Astrocyte (in vitro differentiated cells and primary cell): ENCODE measurements around the gene TNFAIP6. TPM values are rescaled to one million over a fixed set of nuclear protein-coding genes. Genes with fewer than 3 reads are reported as not detected.
A peak's percentile ranks its signal among the peaks of the same experiment; 100 is the strongest.
"Not testable (repeated sequence)": the region's sequence is repeated elsewhere in the genome, so short reads cannot be mapped to it uniquely, and the experiment has no call there.

Experiments
- DNase-seq: peaks from one replicate; pipeline ENCODE4 v3.0.0-alpha.2; 2010; ENCODE audit warnings: low read depth
- FAIRE-seq: peaks from 2 replicates; lab custom pipeline; 2011; peaks lifted over from hg19 to GRCh38; lab: Jason Lieb, UNC
- H2AFZ ChIP-seq: 2 replicates; pipeline ENCODE4 v1.6.0; 2012; ENCODE audit warnings: low read depth, low read length, inconsistent platforms
- H3K27ac ChIP-seq: 2 replicates; pipeline ENCODE4 v1.5.1; 2011; ENCODE audit warnings: low read depth, low read length, inconsistent platforms
- H3K27me3 ChIP-seq: 2 replicates; pipeline ENCODE4 v1.6.0; 2011; ENCODE audit warnings: low read length, inconsistent platforms; ENCODE audit not compliant: insufficient read depth
- H3K36me3 ChIP-seq: 2 replicates; pipeline ENCODE4 v1.5.1; 2011; ENCODE audit warnings: low read length, inconsistent platforms; ENCODE audit not compliant: insufficient read depth
- H3K4me1 ChIP-seq: 2 replicates; pipeline ENCODE4 v1.5.1; 2011; ENCODE audit warnings: low read length, inconsistent platforms; ENCODE audit not compliant: insufficient read depth
- H3K4me2 ChIP-seq: 2 replicates; pipeline ENCODE4 v1.6.0; 2012; ENCODE audit warnings: low read length, inconsistent platforms
- H3K4me3 ChIP-seq: 2 replicates; pipeline ENCODE4 v1.5.1; 2011; ENCODE audit warnings: low read depth, mild to moderate bottlenecking, low read length, inconsistent platforms; ENCODE audit not compliant: insufficient read depth
- H3K79me2 ChIP-seq: 2 replicates; pipeline ENCODE4 v1.6.0; 2012; ENCODE audit warnings: mild to moderate bottlenecking, low read length, inconsistent platforms; ENCODE audit not compliant: insufficient read depth
- H3K9ac ChIP-seq: 2 replicates; pipeline ENCODE4 v1.6.0; 2012; ENCODE audit warnings: mild to moderate bottlenecking, low read length, inconsistent platforms
- H3K9me3 ChIP-seq: 2 replicates; pipeline ENCODE4 v1.5.1; 2012; ENCODE audit warnings: low read depth, mild to moderate bottlenecking, low read length, inconsistent platforms; ENCODE audit not compliant: insufficient read depth
- H4K20me1 ChIP-seq: 2 replicates; pipeline ENCODE4 v1.6.0; 2012; ENCODE audit warnings: low read length, inconsistent platforms; ENCODE audit not compliant: insufficient read depth
- H3K27ac Mint-ChIP-seq: one replicate; pipeline ENCODE4 v1.8.0; 2021; ENCODE audit warnings: mild to moderate bottlenecking, mixed read lengths; ENCODE audit not compliant: unreplicated experiment
- H3K27me3 Mint-ChIP-seq: one replicate; pipeline ENCODE4 v1.8.0; 2021; ENCODE audit warnings: low read depth, mixed read lengths; ENCODE audit not compliant: unreplicated experiment
- H3K36me3 Mint-ChIP-seq: one replicate; pipeline ENCODE4 v1.8.0; 2021; ENCODE audit warnings: low read depth, mixed read lengths; ENCODE audit not compliant: unreplicated experiment
- H3K4me1 Mint-ChIP-seq: one replicate; pipeline ENCODE4 v1.8.0; 2021; ENCODE audit warnings: low read depth, mixed read lengths; ENCODE audit not compliant: unreplicated experiment
- H3K4me3 Mint-ChIP-seq: one replicate; pipeline ENCODE4 v1.8.0; 2021; ENCODE audit warnings: mild to moderate bottlenecking, moderate library complexity, mixed read lengths; ENCODE audit not compliant: unreplicated experiment
- H3K9me3 Mint-ChIP-seq: one replicate; pipeline ENCODE4 v1.8.0; 2021; ENCODE audit warnings: mild to moderate bottlenecking, mixed read lengths; ENCODE audit not compliant: unreplicated experiment
- CTCF ChIP-seq: IDR thresholded peaks from 2 replicates; pipeline ENCODE4 v1.5.1; 2011; ENCODE audit warnings: low read depth, mild to moderate bottlenecking, inconsistent platforms, low read length, moderate library complexity; ENCODE audit not compliant: insufficient read depth
- EZH2 ChIP-seq: IDR thresholded peaks from 2 replicates; pipeline ENCODE4 v1.6.1; 2012; ENCODE audit warnings: mild to moderate bottlenecking, low read length, inconsistent platforms; ENCODE audit not compliant: insufficient read depth
- total RNA-seq: library from RNA; stranded (reverse); gene quantifications from 2 replicates; pipeline ENCODE4 v1.2.1, GENCODE V29; 2021

The TNFAIP6 gene
- total RNA-seq, 1 donor from 2014 or later = 0.75 TPM

- peaks cover 9% of the 10 kb centered on the region for H3K36me3 ChIP-seq
- H3K27me3 ChIP-seq = no peaks in the 10 kb centered on the region
- Mint-ChIP-seq H3K27ac (peak within 1 kb of the TSS; percentile 63), H3K4me1 (no peaks in the 10 kb centered on the region), H3K27me3 (no peaks in the 10 kb centered on the region), H3K4me3 (peak within 1 kb of the TSS; percentile 98), H3K36me3 (peaks cover 2% of the 10 kb centered on the region), H3K9me3 (no peaks in the 10 kb centered on the region)
- no peak for FAIRE-seq
- peak within 1 kb of the TSS; percentile 97 for H3K9ac ChIP-seq
- H3K4me2 ChIP-seq = peak within 1 kb of the TSS; percentile 87
- H3K27ac ChIP-seq = peak within 1 kb of the TSS; percentile 96
- TF ChIP-seq CTCF = no peak
- TF ChIP-seq EZH2 = no peak
- H3K4me1 ChIP-seq = no peaks in the 10 kb centered on the region
- H2AFZ ChIP-seq = peak within 1 kb of the TSS; percentile 98
- H3K4me3 ChIP-seq = peak within 1 kb of the TSS; percentile 92
- DNase-seq = peak; percentile 91
- H3K9me3 ChIP-seq = no peaks in the 10 kb centered on the region
- H4K20me1 ChIP-seq = peaks cover 5% of the 10 kb centered on the region
- H3K79me2 ChIP-seq = peaks cover 52% of the 10 kb centered on the region
These were observed 52.5 kb downstream of the TNFAIP6 start, which contains the start of gene RIF1 for GRCh38 chr2:151409601-151410484. RIF1 (plus strand) TSS chr2:151409902; CDS start chr2:151410424, 522 bp downstream.

- Mint-ChIP-seq H3K4me3 (peak overlapping the region; percentile 98), H3K4me1 (no peaks in the 10 kb centered on the region), H3K27ac (peak overlapping the region; percentile 63), H3K36me3 (peaks cover 2% of the 10 kb centered on the region), H3K9me3 (no peaks in the 10 kb centered on the region), H3K27me3 (no peaks in the 10 kb centered on the region)
- H3K4me2 ChIP-seq = peak overlapping the region; percentile 87
- no peak for TF ChIP-seq EZH2
- no peak for TF ChIP-seq CTCF
- no peaks in the 10 kb centered on the region for H3K4me1 ChIP-seq
- H3K4me3 ChIP-seq = peak overlapping the region; percentile 92
- H3K79me2 ChIP-seq = peaks cover 53% of the 10 kb centered on the region
- peaks cover 5% of the 10 kb centered on the region for H4K20me1 ChIP-seq
- H3K27me3 ChIP-seq = no peaks in the 10 kb centered on the region
- H2AFZ ChIP-seq = peak overlapping the region; percentile 98
- no peaks in the 10 kb centered on the region for H3K9me3 ChIP-seq
- peaks cover 9% of the 10 kb centered on the region for H3K36me3 ChIP-seq
- no peak for FAIRE-seq
- H3K27ac ChIP-seq = peak overlapping the region; percentile 96
- H3K9ac ChIP-seq = peak overlapping the region; percentile 97
- DNase-seq = no peak
These were observed 53.1 kb downstream of the TNFAIP6 start for GRCh38 chr2:151410485-151410834.

- no peak overlapping the region for H3K4me3 ChIP-seq
- Mint-ChIP-seq H3K36me3 (peaks cover 7% of the 10 kb centered on the region), H3K9me3 (no peaks in the 10 kb centered on the region), H3K27me3 (no peaks in the 10 kb centered on the region), H3K27ac (no peak overlapping the region), H3K4me3 (no peak overlapping the region), H3K4me1 (no peaks in the 10 kb centered on the region)
- no peaks in the 10 kb centered on the region for H3K9me3 ChIP-seq
- peaks cover 44% of the 10 kb centered on the region for H3K36me3 ChIP-seq
- no peaks in the 10 kb centered on the region for H3K27me3 ChIP-seq
- FAIRE-seq (no peak), DNase-seq (no peak)
- H3K27ac ChIP-seq = no peak overlapping the region
- H3K9ac ChIP-seq = no peak overlapping the region
- no peak overlapping the region for H2AFZ ChIP-seq
- peaks cover 58% of the 10 kb centered on the region for H3K79me2 ChIP-seq
- TF ChIP-seq CTCF (no peak), EZH2 (no peak)
- no peak overlapping the region for H3K4me2 ChIP-seq
- H3K4me1 ChIP-seq = no peaks in the 10 kb centered on the region
- peaks cover 4% of the 10 kb centered on the region for H4K20me1 ChIP-seq
These were observed 60.3 kb downstream of the TNFAIP6 start for GRCh38 chr2:151417650-151418049.

- H3K4me2 ChIP-seq, H3K9me3 ChIP-seq, FAIRE-seq, H3K4me3 Mint-ChIP-seq, H3K27me3 Mint-ChIP-seq, H3K4me1 Mint-ChIP-seq, H3K4me3 ChIP-seq, DNase-seq, H3K27ac ChIP-seq, H3K4me1 ChIP-seq, H4K20me1 ChIP-seq, H3K27ac Mint-ChIP-seq, H3K9ac ChIP-seq, H3K27me3 ChIP-seq, H3K9me3 Mint-ChIP-seq, H2AFZ ChIP-seq: not testable (repeated sequence)
- peaks cover 18% of the 10 kb centered on the region for H3K36me3 Mint-ChIP-seq
- peaks cover 53% of the 10 kb centered on the region for H3K79me2 ChIP-seq
- peaks cover 36% of the 10 kb centered on the region for H3K36me3 ChIP-seq
These were observed 64.3 kb downstream of the TNFAIP6 start for GRCh38 chr2:151421681-151422080.
